NCI-H748 (cell line): Measurements from ENCODE around the gene MSI2.
A peak's percentile ranks its signal among the peaks of the same experiment; 100 is the strongest.

ENCODE experiments used
- DNase-seq: peaks from one replicate; lab custom pipeline; 2025; ENCODE audit not compliant: unreplicated experiment; lab: John Stamatoyannopoulos, UW

The MSI2 gene

GRCh38 chr17:57691939-57692338 lies 435.6 kb downstream of the MSI2 start:
- DNase-seq: no peak

DNA sequence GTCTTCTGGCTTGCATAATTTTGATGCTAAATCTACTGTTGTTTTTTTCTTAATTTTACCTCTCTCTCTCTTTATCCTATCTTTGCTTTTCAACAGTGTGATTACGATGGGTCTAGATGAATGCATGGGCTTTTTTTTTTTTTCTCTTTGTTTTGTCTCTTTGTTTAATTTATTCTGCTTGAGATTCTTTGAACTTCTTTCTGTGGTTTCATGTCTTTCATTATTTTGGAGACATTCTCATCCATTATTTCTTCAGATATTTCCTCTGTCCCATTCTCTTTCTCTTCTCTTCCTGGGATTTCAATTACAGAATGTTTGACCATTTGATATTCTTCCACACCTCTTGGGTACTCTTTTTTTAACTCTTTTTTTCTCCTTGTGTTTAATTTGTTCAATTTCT lies 436.4 kb downstream of the MSI2 start:
- no peak for DNase-seq

DNA sequence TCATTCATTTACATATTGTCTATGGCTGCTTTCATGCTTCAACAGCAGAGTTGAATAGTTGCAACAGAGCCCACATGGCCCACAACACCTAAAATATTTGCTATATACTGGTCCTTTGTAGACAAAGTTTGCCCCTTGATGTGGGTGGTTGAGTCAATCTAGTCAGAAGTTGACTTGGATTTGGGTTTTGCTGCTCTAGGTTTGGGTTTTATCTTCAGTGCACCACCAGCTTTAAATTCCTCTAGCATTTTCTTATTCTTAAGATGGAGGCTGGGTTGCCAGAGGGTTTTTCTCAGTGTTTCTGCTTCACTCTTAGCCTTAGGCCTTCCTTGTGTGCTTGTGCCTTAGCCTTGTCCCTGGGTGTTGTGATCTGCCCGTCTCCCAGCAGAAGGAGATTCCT lies 437.7 kb downstream of the MSI2 start:
- DNase-seq: no peak

DNA sequence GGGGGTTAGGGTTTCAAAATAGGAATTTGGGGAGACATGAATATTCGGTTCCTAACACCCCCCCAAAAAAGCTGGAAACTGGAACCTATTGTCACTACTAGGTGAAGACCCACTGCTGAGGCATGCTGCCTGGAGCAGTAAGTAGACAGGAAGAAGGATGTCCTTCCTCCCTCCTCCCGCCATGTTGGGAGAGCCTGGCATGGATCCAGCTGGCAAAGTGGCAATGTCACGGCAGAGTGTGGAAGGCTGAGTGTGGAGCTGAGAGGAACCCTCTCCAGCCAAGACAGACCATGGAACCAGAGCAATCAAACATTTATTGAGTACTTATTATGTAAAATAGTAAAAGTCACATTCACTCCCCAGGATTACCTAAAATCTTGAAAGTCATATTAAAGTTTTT lies 439.7 kb downstream of the MSI2 start:
- no peak for DNase-seq

DNA sequence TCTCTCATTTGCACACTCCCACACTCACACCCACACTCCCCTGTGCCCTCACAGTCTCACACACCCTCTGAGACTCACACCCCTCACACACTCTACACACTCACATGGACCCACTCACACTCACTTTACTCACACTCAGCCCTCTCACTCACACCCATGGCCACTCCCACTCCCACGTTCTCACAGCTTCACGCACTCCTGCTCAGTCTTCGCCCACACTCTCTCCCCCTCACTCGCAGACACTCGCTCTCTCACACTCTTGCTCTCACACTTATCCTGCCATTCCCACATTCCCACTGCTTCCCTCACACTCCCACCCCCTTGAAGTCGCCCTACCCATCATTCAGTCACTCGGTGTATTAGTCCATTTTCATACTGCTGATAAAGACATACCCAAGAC lies 440.9 kb downstream of the MSI2 start:
- no peak for DNase-seq

GRCh38 chr17:57697891-57698711 lies 441.8 kb downstream of the MSI2 start:
- no peak for DNase-seq

DNA sequence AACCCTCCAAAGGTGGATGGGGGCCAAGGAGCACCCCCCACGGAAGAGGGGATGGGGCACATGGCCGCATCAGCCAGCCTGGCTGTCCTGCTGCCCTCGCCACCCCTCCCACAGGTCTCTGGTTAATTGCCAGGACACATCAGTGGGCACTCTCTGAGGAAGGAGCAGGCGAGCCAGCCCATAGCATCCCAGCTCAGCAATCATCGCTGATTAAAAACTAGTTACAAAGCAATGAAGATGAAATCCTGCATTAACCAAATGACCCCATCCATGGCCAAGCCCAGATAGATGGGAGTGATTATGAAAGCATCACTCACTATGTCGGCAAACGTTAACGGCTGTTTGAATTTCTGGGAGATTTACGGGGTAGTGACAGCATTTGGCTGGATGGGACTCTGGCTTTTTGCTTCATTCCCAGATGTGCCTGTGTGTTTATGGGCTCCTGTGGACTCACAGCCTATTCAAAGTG lies 443.5 kb downstream of the MSI2 start:
- DNase-seq: peak; percentile 13

DNA sequence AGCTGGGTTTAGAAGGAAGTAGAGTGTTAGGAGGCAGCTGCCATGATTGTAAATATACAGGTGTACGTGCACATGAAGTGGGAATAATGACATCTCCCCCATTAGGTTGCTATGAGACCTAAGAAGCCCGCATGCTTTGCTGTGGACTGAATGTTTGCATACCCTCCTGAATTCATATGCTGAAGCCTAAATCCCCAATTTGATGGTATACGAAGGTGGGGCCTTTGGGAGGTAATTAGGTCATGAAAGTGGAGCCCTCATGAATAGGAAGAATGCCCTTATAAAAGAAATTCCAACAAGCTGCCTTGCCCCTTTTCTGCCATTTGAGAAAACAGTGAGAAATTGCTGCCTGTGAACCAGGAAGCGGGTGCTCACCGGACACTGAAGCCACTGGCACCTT lies 444.8 kb downstream of the MSI2 start:
- peak; percentile 88 for DNase-seq

DNA sequence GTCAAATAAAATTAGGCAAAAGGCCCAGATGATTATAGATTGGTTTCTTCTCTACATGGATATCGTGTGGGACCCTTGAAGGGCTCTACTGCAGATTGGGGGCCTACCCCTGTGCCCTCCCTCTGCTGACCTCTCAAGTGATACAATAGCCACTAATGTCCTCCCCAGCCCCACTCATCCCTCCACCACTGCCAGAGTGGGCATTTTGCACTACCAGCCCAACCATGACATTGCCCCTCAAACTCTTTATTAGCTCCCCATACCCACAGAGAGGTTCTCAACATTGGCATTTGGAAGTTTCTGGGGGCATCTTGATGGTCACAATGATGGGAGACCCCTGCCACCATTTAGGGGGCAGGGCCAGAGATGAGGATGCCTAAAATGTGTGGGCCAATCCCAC lies 446.9 kb downstream of the MSI2 start:
- DNase-seq: no peak

DNA sequence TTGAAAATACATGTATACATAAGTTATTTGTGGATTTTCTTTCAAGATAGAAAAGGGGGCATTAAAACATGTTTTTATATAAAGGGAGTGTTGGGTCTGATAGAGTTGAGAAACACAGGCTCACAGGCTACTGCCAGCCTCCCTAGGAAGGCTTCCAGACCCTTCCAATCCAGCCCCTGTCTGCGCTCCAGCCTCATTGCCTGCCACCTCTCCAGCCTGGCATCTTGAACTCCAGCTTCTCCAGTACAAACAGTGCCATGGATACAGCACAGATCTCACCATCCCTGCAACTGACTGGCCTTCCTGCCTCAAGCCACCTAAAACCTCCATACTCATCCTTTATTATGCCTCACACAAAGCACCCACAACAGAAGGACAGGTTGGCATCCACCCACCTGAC lies 448.1 kb downstream of the MSI2 start:
- no peak for DNase-seq

GRCh38 chr17:57705921-57706695 lies 449.8 kb downstream of the MSI2 start:
- no peak for DNase-seq

DNA sequence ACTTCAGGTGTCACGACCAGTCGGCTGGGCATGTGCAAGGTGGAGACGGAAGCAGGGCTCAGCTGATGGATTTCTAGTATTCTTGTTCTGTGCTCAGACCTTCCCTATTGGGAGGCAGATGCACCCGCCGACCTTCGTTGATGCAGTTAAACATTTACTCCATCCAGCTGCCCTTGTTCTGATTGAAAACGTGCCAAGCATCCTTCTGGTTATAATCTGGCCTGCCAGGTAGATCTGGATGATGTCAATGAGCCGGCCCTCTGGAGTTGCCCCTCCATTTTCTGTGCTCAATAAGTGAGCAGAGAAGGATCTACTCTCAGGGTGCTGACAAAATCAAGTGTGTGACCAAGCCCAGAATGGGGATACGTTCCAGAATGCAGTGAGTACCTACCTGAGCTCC lies 450.4 kb downstream of the MSI2 start:
- no peak for DNase-seq

DNA sequence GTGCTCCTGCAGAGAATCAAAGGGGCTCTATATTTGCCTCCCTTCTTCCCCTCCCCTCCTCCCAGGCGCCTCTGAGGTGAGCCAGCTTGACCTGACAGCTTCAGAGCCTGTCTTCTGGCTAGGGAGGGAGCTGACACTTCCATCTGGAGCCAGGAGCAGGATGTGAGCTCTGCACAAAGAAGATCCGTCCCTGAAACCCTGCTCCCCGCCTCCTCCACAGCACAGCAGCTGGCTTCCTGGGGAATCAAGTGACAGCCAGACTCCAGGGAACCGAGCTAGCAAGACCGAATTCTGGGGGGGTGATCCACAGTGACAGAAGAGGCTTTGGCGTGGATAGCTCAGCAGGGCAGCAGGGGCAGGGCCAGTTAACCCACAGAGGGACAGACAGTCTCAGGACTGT lies 451.6 kb downstream of the MSI2 start:
- peak; percentile 20 for DNase-seq

- DNase-seq: no peak
Measured at GRCh38 chr17:57708410-57708809, 452.1 kb downstream of the MSI2 start.

- DNase-seq: no peak
Measured at GRCh38 chr17:57713140-57713539, 456.8 kb downstream of the MSI2 start.

GRCh38 chr17:57714665-57715180 lies 458.4 kb downstream of the MSI2 start:
- DNase-seq: peak; percentile 87

- DNase-seq: no peak
Measured at GRCh38 chr17:57715981-57716380, 459.7 kb downstream of the MSI2 start.

DNA sequence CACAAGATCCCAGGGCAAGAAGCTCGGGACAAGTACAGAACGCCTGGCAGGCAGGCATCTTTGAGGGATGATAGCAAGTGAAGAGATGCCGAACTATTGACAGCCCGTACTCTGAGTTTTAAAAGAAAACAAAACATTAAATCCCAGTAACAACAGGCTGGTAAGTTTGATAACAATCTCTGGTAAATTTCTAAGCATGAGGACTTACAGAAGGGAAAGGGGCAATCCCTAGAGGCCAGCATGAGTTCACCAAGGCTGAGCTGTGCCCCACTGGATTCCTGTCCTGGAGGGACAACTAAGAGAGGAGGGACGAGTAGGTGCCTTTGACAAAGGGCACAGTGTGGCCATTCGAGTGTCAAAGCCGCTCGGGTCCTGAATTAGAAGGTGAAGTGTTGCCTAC lies 462.6 kb downstream of the MSI2 start:
- no peak for DNase-seq

DNA sequence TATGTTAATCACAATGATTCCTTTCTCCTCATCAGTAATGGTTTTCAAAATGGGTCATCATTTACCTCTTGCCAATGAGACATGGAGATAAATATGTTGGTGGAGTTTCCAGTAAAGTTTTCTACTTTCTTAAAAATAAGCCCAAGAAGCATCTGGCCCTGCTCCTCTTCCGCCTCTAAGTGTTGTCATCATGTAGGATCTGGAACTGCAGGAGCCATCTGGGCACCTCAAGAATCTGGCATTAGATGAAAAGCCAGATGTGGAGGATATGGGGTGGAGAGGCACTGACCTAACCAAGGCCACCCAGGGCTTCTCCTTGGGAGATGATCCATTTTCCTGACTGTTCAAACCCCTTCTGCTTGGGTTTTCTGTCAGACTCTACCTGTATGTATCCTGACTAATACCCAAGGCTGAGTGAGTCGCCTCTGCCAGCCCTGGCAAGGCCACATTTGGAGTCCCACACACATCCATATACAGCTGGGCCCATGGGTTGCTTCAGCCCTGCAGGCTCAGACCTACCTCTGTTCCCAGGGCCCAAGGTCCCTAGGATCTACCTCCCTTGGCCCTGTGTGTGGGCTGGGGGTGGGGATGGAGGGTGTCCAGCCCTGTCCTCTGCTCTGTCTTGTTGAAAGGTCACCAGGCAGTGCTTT lies 464.2 kb downstream of the MSI2 start:
- no peak for DNase-seq

DNA sequence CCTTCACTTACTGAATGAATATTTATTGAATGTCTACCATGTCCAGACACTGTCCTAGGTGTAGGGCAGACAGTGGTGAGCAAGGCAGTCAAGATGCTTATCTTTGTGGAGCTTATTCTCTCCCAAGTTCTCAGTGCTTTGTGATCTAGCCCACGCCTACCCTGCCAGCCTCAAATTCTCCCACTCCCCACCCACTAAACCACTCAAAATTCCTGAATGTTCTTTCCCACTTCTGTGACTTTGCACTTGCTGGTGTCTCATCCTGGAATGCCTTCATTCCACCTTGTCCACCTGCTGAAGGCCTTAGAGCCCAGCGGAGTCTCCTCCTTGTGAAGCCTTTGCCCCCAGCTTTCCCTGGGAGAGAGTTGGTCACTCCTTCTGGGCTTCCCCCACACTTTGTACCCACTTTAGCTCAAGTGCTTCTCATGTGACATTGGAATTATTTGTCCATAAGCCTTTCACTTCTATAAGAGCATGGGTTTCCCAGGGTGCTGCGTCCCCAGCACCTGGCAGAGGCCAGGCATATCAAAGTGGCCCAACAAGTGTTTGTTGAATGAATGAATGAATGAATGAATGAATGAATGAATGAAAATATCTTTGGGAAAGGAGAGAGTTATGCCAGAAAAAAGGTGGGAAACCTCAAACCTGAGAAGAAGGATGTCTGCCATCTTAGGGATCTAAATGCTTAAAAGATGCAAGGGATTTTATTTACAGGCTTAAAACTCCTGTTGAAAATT lies 465.8 kb downstream of the MSI2 start:
- no peak for DNase-seq

DNA sequence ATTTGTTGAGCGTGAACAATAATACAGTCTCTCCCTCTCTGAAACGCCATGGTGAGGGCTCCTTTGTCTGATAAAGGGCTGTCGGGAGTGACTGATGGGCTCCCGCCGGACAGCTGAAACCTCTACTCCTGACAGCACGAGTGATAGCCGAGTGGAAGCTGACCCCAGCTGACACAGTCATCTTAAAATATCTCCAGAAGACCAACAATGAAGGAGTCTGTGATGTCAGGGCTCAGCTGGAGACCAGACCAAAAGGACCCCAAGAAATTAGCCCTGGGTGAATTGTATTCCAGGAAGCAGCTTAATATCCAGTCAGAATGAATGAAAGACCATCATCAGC lies 466.4 kb downstream of the MSI2 start:
- no peak for DNase-seq
